IMR-90 (cell line): ENCODE data around the gene UGDH.

Experiments
- CEBPB ChIP-seq: IDR thresholded peaks from 2 replicates; pipeline ENCODE4 v1.6.1; 2012; ENCODE audit warnings: low read depth, low read length, improper control_type of control experiment
- FOS ChIP-seq: fragments of 150-350 bp; IDR thresholded peaks from 2 replicates; pipeline ENCODE4 v1.6.1; 2016; ENCODE audit warnings: low read depth, low read length
- MAZ ChIP-seq: IDR thresholded peaks from 2 replicates; pipeline ENCODE4 v1.6.1; 2012; ENCODE audit warnings: low read depth, mild to moderate bottlenecking, low read length, improper control_type of control experiment, moderate library complexity, borderline replicate concordance
- MXI1 ChIP-seq: IDR thresholded peaks from 2 replicates; pipeline ENCODE4 v1.6.1; 2012; ENCODE audit warnings: low read depth, mild to moderate bottlenecking, low read length, moderate library complexity, borderline replicate concordance
- NFE2L2 ChIP-seq: fragments of 150-350 bp; IDR thresholded peaks from 2 replicates; pipeline ENCODE4 v1.6.1; 2016; ENCODE audit warnings: low read depth, mild to moderate bottlenecking, low read length
- POLR2A ChIP-seq: IDR thresholded peaks from 2 replicates; pipeline ENCODE4 v1.6.1; 2012; ENCODE audit warnings: mild to moderate bottlenecking, low read depth, low read length
- RAD21 ChIP-seq: IDR thresholded peaks from 2 replicates; pipeline ENCODE4 v1.6.1; 2012; ENCODE audit warnings: low read length, improper control_type of control experiment
- RCOR1 ChIP-seq: IDR thresholded peaks from 2 replicates; pipeline ENCODE4 v1.6.1; 2012; ENCODE audit warnings: mild to moderate bottlenecking, low read length, improper control_type of control experiment; ENCODE audit not compliant: insufficient replicate concordance
- RFX5 ChIP-seq: IDR thresholded peaks from 2 replicates; pipeline ENCODE4 v1.8.0; 2012; ENCODE audit warnings: low read depth, mild to moderate bottlenecking, low read length, moderate library complexity
- SMC3 ChIP-seq: fragments of 150-350 bp; IDR thresholded peaks from 2 replicates; pipeline ENCODE4 v1.6.1; 2016; ENCODE audit warnings: low read depth, mild to moderate bottlenecking, antibody characterized with exemption, low read length, moderate library complexity
- TF ChIP-seq, protein P1 (sequence below): conservative IDR thresholded peaks from 2 replicates; pipeline ENCODE4 v1.5.1; 2012; ENCODE audit warnings: mild to moderate bottlenecking, low read depth, low read length, improper control_type of control experiment
- TF ChIP-seq, protein P2 (sequence below): fragments of 150-350 bp; IDR thresholded peaks from 2 replicates; pipeline ENCODE4 v1.6.1; 2016; ENCODE audit warnings: low read depth, mild to moderate bottlenecking, low read length, moderate library complexity, borderline replicate concordance
- TF ChIP-seq, protein P3 (sequence below): fragments of 150-350 bp; IDR thresholded peaks from 2 replicates; pipeline ENCODE4 v1.6.1; 2017; ENCODE audit warnings: mild to moderate bottlenecking, antibody characterized with exemption, low read length, low read depth

DNA sequence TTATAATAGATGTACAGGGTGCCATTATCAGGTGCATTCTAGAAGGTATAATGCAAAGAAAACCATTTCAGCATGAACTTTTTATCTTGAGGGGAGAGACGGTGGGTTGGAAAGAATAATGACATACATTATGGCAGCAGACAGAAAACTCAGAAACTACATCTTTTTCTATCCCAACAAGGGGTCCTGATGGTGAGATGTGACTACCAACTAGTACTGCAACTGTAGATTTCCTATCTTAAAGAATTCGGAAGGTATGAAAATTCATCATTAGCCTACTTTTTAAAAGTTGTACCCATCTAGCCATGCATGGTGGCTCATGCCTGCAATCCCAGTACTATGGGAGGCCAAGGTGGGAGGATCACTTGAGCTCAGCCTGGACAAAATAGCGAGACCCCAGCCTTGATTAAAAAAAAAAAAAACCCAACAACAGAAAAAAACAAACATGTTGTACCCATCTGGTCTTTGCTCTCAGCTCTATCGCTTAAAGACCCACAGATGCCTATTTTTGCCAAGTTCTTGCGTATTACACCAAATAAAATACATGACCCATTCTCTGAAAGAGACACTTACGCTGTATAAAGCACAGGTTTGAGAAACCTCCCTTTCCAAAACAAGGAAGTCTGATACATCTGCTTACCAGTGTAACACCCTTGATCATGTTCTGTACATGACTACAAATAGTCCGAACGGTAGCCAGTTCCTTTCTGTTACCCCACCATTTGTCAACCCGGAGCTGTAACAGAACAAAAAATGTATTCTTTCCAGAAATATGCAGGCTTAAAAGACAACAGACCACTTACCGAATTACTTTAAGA is 70.1 kb downstream of the UGDH start:
- TF ChIP-seq FOS (no peak), CEBPB (no peak), POLR2A (no peak), RAD21 (no peak), RCOR1 (no peak), MAZ (no peak), RFX5 (no peak), MXI1 (no peak), SMC3 (no peak), NFE2L2 (no peak)
- TF ChIP-seq, protein P1, sequence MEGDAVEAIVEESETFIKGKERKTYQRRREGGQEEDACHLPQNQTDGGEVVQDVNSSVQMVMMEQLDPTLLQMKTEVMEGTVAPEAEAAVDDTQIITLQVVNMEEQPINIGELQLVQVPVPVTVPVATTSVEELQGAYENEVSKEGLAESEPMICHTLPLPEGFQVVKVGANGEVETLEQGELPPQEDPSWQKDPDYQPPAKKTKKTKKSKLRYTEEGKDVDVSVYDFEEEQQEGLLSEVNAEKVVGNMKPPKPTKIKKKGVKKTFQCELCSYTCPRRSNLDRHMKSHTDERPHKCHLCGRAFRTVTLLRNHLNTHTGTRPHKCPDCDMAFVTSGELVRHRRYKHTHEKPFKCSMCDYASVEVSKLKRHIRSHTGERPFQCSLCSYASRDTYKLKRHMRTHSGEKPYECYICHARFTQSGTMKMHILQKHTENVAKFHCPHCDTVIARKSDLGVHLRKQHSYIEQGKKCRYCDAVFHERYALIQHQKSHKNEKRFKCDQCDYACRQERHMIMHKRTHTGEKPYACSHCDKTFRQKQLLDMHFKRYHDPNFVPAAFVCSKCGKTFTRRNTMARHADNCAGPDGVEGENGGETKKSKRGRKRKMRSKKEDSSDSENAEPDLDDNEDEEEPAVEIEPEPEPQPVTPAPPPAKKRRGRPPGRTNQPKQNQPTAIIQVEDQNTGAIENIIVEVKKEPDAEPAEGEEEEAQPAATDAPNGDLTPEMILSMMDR: no peak
- TF ChIP-seq, protein P2, sequence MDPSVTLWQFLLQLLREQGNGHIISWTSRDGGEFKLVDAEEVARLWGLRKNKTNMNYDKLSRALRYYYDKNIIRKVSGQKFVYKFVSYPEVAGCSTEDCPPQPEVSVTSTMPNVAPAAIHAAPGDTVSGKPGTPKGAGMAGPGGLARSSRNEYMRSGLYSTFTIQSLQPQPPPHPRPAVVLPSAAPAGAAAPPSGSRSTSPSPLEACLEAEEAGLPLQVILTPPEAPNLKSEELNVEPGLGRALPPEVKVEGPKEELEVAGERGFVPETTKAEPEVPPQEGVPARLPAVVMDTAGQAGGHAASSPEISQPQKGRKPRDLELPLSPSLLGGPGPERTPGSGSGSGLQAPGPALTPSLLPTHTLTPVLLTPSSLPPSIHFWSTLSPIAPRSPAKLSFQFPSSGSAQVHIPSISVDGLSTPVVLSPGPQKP: no peak
- TF ChIP-seq, protein P3, sequence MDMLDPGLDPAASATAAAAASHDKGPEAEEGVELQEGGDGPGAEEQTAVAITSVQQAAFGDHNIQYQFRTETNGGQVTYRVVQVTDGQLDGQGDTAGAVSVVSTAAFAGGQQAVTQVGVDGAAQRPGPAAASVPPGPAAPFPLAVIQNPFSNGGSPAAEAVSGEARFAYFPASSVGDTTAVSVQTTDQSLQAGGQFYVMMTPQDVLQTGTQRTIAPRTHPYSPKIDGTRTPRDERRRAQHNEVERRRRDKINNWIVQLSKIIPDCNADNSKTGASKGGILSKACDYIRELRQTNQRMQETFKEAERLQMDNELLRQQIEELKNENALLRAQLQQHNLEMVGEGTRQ: no peak
